HG03064 (cell line): ENCODE data around the gene UBE2E2.
"Not testable (repeated sequence)": the region's sequence is repeated elsewhere in the genome, so short reads cannot be mapped to it uniquely, and the experiment has no call there.

Experiments used
- ATAC-seq: cut with Tn5 transposase; IDR thresholded peaks from one replicate; pipeline ENCODE4 v1.9.1; 2021; ENCODE audit warnings: low read depth; ENCODE audit not compliant: unreplicated experiment

Gene UBE2E2

DNA sequence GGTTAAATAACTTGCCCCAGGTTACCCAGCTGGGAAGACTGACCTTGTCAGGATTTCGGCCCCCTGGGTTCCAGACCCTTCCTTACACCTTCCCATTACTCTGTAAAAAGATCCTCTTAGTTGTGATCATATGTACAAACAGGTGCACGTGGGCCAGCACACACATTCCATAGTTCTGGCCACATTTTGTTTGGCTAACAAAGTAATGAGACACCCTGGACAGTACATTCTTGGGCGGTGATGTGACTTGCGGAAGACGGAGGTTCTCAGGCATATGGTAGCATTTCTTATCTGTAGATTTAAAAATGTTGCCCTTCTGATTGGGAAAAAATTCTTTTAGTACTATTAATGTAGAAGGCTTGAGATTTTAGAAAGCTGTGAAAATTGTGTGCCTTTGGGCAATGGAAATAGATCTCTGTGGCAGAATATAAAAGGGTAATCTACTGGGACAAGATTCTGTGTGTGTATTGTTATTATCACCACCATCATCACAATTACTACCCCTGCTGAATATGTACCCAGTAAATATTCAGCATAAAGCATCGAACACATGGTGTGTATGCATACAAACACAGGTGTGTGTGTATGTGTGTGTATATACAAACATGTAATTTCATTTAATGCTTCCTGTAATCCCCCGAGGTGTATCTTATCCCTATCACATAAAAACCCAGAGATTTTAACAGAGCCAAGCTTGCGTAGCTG lies 397.2 kb downstream of the UBE2E2 start:
- no peak for ATAC-seq

DNA sequence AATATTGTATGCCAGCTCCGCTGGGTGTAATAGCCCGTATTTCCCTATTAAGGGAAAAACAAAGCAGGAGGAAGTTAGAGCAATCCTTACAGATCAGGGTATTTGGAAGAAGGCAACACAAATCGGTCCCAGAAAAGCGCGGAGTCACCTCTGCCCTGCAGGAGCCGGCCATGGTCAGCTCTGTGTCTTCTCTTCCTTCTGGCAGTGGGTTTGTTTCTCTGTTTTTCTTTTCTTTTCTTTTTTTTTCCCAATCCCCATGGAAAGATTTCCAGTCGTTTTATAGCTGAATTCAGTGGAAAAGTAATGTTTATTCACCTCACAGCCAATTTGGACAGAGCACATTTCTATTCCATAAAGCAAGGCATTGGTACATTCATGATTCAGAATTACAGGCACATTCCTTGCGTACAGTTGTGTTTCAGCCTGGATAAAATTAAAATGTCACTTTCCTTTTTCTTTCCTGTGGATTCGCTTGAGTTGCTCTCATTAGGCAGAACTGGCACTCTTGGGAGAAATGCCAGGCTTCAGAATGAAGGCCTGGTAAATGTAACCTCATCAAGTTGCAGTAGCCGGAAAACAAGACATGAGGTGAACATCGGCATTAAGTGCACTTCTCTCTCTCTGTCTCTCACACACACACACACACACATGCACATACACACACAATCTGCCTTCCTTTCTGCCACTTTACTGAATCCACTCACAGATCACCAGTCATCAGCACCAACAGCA lies 398.1 kb downstream of the UBE2E2 start:
- no peak for ATAC-seq

DNA sequence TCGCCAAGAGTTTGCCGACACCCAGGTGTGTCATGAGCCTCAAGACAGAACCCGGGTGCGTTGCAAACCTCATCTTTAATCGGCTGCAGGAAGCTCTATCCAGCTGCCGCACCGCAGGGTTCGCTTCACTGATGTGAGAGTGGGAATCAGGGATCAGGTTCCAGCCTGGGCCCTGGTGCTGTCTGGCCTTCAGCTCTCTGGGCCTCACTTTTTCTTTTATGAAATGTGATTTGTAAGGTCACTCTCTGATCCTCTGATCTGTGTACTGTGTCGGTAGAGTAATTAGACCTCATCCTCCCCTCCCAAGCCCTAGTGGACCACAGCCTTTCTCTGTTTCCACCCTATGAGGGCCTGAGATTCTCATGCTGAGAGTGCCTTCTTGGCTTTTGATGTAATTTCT lies 399.8 kb downstream of the UBE2E2 start:
- no peak for ATAC-seq

DNA sequence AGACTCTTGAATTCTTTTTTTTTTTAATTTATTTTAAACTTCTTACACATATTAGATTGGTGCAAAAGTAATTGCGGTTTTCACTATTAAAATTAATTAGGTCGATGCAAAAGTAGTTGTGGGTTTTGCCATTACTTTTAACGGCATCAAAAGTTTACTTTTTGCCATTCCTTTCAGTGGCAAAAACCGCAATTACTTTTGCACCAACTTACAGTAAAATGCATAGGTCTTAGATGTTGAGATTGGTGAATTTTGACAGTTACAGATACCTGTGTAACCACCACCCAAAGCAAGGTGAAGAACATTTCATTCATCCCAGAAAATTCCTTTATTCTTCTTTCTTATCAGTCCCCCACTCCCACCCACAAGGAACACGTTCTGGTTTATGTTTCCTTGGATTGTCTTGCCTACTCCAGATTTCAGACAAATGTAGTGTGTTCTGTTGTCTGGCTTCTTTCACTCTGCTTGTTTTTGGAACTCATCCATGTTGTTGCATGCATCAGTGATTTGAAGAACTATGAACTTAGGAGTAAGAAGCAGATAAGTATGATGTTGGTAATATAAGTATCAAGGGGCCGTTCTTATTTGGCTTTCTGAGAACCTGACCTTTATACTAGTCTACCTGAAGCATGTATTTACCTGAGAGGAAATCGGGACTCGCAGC lies 404.2 kb downstream of the UBE2E2 start:
- no peak for ATAC-seq

DNA sequence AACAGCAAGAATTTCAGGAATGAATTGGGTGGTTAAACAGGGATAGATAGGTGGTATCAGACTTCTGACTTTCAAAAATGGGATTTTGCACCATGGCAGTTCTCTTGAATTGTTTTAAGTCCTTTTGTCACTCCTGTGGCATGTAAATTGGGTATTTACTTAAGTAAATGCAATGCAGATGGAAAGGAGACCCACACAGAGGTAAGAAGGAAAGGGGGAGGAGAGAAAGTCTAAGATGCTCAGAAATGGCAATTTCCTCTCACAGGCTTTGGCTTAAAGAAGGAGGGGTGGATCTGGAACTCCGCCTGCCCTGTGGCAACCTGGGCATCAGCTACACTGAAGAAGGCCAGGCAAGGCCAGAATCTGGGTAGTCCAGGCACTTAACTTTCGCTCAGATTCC lies 405.5 kb downstream of the UBE2E2 start:
- ATAC-seq, result no peak

DNA sequence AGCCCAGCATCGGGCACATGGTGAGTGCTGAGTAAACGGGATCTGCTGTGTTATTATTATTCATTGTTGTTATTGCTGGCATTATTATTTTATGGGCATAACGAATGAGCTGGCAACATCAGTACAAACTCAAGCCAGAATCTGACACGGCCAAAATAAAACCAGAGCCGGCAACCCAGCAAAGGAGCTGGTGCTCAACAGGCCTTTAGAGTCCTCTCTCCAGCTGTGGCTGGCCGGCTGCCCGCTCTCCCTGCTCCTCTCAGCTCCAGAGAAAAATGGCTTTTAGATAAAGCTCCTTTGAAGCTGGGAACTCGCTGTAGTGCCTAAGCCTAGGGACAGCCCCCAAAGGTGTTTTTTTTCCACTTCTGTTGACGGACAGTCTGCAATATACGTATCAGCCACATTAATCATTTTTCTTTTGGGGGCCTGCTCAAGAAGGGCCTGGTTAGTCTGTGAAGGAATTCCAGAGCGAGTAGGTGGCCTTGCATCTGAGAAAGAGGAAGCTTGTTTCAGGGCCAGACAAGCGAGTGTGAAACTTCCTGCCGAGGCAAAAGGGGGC lies 408.7 kb downstream of the UBE2E2 start:
- ATAC-seq, result no peak

DNA sequence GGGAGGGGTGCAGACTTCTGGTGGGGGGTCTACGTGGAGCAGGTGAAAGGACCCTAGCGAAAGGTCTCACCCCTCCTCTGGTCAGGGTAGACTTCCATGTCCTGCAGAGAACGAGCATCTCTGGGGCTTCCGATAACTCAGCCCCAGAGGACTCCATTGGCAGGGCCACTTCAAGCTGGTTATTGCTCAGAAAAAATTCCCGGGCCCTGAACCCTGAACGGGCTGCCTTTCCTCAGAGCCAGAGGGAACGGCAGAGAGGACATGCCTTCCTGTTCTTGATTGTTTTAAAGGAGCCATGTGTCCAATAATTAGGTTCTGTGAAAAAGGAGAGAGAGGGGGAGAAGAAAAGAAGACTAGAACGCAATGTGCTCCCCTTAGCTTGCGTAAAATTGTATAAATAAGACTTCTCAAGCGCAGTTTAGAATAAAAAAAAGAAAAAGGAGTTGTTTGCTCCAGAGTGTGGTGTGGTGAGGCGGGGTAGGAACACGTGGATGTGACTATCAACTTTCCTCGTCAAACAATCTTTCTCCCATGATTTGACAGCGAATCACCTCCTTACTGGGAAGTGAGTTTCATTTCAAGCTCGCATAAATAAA lies 409.3 kb downstream of the UBE2E2 start:
- no peak for ATAC-seq

DNA sequence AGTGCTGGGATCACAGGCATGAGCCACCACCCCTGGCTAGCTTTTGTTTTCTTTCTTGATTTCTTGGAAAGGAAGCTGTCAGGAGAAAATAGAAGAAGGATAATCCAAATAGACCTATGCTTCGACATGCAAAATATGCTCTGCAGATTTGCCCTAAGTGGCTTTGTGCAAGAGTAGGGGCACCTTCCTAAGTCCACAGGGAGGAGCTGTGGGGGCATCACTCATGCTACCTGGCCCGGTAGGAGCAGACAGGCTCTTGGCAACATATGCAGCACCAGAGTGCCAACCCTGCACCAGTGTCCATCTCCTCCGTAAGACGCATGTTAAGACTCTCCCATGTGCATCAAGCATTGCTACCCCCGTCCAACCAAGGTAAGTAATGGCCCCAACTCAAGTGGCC lies 411.9 kb downstream of the UBE2E2 start:
- no peak for ATAC-seq

DNA sequence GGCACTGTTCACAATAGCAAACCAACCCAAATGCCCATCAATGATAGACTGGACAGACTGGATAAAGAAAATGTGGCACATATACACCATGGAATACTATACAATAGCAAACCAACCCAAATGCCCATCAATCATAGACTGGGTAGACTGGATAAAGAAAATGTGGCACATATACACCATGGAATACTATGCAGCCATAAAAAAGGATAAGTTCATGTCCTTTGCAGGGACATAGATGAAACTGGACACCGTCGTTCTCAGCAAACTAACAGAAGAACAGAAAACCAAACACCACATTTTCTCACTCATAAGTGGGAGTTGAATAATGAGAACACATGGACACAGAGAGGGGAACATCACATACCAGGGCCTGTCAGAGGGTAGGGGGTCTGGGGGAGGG lies 415.3 kb downstream of the UBE2E2 start:
- ATAC-seq, result not testable (repeated sequence)

DNA sequence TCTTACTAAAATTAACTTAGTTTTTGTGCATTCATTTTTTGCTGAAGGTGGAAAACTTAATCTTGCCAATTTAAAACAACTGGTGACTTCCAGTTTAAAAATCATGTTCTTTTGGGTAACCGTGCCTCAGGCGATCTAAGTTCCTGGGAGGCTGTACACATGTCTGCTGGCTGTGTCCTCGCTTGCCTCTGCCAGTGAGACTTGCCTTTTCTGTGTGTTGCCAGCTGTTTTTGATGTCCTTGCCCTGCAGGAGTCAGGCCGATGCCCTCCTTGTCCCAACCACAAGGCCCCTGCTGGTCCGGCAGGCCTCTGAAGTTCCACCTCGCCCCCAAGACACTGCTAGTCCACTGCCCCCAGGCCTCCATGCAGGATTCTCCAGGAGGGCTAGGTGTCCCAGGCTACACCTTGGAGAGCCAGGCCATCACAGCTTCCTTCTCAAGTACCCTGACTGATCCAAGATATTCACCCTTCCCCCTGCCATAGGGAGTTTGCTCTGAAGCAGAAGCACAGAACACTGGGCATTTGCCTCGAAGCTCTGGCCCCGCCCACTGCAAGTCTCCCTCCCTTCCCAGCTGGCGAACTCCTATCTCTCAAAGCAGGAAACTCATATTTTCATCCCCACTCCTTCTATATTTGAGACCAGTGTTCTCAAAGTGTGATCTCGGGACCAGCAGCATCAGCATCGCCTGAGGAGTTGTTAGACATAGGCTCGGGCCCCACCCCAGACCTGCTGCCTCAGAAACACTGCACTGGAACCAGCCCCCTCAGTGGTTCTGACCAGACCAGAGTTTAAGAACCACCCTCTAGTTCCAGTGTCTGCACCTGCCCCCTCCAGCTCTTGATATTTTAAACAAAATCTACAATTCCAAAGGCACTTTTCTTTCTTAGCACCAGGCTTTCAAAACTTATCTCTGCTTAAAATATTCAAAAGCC lies 416.8 kb downstream of the UBE2E2 start:
- ATAC-seq, result no peak

DNA sequence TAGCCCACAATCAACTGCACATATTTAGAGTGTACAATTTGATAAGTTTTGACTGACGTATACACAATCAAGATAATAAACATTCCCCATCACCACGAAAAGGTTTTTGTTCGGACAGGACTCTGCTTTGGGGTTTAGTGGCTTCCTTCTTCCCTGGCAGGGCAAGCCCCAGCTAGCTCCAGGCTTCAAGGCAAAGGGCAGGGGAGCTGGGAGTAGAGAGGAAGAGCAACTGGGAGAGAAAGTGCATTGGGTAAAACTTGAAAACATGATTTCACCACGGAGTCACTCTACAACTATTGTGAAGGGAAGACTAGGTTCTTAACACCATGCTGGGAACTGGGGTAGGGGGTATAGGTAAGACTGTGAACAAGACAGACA lies 417.5 kb downstream of the UBE2E2 start:
- ATAC-seq, result no peak

DNA sequence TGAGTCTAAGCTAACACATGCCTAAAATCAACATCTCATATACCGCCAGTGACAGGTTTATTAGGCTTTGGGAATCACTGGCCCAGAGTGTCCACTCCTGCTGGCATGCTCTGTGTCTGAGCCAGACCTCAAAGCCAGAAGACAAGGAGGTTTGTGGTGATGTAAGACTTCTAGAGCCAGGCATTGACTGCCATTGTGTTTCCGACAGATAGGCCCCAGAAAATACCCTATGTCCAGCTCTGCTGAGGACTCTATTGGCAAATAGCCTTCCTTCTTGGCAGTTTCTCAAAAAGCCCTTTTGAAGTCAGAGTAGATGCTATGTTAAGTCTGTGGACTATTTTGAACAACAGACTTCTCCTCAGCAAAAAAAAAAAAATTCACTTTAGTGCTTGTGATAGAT lies 420.7 kb downstream of the UBE2E2 start:
- ATAC-seq, result no peak

DNA sequence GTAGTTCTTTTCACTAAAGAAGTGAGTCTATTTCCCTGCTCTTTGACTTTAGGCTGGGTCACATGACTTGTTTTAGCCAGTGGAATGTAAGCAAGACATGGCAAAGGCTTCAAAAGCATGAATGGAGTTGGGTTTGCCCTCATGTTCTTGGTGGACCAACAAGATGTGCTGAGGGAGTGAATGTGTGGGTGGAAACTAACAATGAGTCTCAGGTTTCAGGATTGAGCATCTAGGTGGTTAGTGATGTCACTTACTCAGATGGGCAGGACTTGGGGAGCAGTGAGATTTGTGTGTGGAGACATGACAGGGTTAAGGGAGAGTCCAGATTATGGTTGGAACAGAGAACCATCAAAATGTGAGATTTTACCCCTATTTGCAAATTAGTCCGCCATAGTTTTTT lies 421.2 kb downstream of the UBE2E2 start:
- ATAC-seq, result no peak

DNA sequence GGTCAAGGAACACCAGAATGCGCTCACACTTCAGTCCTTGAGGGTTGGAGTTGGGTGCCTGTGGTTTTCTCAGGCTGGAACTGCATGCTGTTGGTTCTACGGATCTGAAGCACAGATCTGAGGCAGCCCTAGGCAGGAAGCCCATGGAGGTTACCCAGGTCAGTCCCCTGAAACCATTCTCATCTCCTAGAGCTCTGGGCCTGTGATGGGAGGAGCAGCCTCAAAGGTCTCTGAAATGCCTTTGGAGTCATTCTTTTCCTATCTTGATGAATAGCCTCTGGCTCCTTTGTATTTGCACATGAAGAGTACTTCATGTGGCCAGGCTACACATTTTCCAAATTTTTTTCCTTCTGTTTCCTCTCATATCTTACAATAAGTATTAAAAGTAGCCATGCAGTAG lies 423.3 kb downstream of the UBE2E2 start:
- no peak for ATAC-seq

DNA sequence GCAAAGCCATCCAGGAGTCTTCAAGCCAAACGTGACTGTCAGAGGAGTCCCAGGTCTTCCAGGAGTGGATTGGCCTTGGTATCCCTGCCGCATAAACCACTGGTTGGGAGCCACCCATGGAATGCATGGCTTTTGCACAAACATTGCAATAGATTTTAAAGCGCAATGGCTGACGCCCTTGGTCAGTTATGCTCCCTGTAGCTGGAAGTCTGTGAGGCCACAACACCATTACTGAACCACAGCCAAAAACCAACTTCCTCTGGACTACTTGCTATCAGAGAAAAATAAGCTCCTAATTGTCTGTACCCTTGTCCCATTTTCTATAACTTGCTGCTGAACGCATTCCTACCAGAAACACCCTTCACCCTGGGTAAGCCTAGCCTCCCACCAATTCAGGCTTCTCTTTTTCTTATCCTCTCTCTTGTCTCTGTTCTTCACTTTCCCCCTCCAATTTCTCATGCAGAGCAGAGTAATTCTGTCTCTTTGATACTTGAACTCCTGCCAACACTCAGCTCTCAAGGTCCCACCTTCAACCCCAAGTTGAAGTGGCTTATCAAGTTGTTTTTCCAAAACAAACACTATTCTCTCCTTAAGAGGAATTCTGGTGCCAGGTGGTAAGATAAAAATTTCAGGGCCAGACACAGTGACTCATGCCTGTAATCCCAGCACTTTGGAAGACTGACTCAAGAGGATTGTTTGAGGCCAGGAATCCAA lies 426.2 kb downstream of the UBE2E2 start:
- no peak for ATAC-seq

DNA sequence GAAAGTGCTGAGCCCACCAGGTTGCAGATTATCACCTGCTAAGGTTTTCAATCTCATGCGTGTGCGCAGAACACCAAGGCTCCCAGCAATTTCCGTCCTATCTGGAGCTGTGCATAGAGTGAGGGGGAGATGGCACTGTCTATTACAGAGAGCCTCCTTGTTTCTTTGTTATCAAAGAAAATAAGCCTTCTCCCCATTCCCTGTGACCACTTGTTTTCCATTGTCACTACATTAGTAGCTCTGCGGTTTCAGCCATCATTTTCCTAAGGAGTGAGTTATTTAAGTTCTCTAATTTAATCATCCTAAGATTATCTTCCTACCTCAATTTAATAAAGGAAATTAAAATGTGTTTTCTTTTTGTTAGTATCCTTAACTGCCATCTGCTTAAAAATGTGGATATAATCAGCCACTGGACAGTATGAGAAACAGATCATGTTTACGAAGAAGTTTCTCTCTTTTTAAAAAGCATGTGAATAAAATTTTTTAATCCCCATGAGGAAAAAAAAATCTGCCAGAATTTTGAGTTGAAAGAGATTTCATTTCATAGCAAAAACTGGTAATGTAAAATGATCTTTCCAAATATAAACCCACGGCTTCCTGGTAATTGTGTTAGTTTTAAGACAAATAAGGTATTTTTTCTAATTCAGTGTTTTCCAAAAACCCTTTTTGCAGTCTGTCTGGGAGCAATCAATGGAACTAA lies 430.3 kb downstream of the UBE2E2 start:
- ATAC-seq, result no peak

DNA sequence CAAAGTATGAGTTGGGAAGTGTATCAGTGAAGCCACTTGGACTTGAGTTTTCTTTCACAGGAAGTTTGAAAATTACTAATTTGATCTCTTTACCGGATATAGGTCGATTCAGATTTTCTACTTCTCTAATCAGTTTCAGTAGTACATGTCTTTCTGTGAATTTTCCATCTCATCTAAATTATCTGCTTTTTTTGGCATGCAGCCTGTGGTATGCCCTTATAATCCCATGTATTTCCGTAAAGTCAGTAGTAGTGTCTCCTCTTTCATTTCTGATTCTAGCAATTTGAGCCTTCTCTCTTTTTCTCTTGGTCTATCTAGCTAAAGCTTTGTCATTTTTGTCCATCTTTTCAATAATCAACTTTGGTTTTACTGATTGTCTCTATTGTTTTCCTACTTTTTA lies 434.2 kb downstream of the UBE2E2 start:
- ATAC-seq, result no peak

DNA sequence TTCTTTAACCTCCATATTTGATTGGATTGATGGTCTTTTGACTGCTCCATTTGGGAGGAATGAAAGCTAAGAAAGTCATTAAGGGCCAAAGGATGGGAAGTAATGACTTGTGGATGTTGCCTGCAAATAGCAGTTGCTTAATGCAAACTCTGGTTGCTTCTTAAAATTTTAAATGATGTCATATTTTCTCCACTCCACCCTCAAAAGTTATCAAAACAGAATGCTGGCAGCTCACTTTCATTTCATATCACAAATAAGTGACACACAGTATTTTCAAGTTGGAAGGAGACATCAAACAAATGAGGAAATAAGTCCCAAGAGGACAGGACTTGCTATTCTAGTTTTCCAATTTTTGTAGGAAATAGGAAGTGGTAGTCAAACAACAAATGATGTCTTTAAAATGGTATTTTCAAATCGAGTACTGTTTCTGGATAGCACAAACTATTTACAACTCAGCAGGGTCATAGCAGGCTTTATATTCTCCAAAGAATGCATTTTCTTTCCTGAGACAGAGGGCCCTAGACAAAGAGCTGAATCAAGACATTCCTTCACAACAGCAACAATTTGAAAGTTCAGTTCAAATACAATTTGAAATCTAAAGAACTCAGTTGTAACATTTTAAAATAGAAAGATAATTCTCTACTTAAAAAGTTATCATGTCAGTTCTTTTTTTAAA lies 437.5 kb downstream of the UBE2E2 start:
- no peak for ATAC-seq
